IMR-90 (cell line): ENCODE measurements around the gene FRMD5. TPM values are rescaled to one million over a fixed set of nuclear protein-coding genes. Genes with fewer than 3 reads are reported as not detected.

Experiments
- ATAC-seq: fragments of 200-7000 bp; cut with Tn5 transposase; 2 replicates; pipeline ENCODE4 v1.9.1; 2020; ENCODE audit warnings: low read depth, mild to moderate bottlenecking, moderate library complexity
- BruUV-seq: library from RNA; stranded (reverse); fragments of 400-500 nt; replicated peaks from 2 replicates; lab custom pipeline; 2021; lab: Mats Ljungman, UMichigan
- CTCF ChIA-PET: fragments of 300-600 bp; formaldehyde crosslinking; extraction: SDS; loops from one replicate; lab custom pipeline; 2021; ENCODE audit warnings: antibody characterized with exemption; lab: Yijun Ruan, JAX
- POLR2A ChIA-PET: fragments of 300-600 bp; sonication (Branson Sonifier 250); formaldehyde crosslinking; loops from one replicate; lab custom pipeline; 2022; ENCODE audit warnings: antibody characterized with exemption; ENCODE audit not compliant: unreplicated experiment; lab: Charles Lee
- DNase-seq: peaks from one replicate; pipeline ENCODE4 v3.0.0; 2013
- H2AFZ ChIP-seq: replicated peaks from 2 replicates; pipeline ENCODE3; 2013; ENCODE audit warnings: low read length, mild to moderate bottlenecking; ENCODE audit not compliant: poor library complexity
- H2AK5ac ChIP-seq: 2 replicates; pipeline ENCODE4 v1.6.1; 2013; ENCODE audit warnings: low read depth, low read length, inconsistent platforms
- H2AK9ac ChIP-seq: replicated peaks from 2 replicates; pipeline ENCODE3; 2013; ENCODE audit warnings: mild to moderate bottlenecking, low read depth, low read length, moderate library complexity; ENCODE audit not compliant: poor library complexity
- H2BK120ac ChIP-seq: 2 replicates; pipeline ENCODE4 v1.6.1; 2013; ENCODE audit warnings: low read depth, low read length, inconsistent platforms
- H2BK15ac ChIP-seq: 3 replicates; pipeline ENCODE4 v1.6.1; 2013; ENCODE audit warnings: low read depth, low read length, inconsistent platforms
- H2BK20ac ChIP-seq: 2 replicates; pipeline ENCODE4 v1.6.1; 2013; ENCODE audit warnings: low read depth, mild to moderate bottlenecking, inconsistent platforms, low read length, moderate library complexity
- H2BK5ac ChIP-seq: 2 replicates; pipeline ENCODE4 v1.6.1; 2013; ENCODE audit warnings: mild to moderate bottlenecking, low read depth, low read length, inconsistent platforms; ENCODE audit not compliant: poor library complexity, severe bottlenecking
- H3K14ac ChIP-seq: replicated peaks from 2 replicates; pipeline ENCODE4 v1.6.1; 2013; ENCODE audit warnings: low read depth, low read length, inconsistent platforms
- H3K18ac ChIP-seq: 2 replicates; pipeline ENCODE4 v1.6.1; 2013; ENCODE audit warnings: low read depth, low read length, control low read depth
- H3K23ac ChIP-seq: 2 replicates; pipeline ENCODE4 v1.6.1; 2013; ENCODE audit warnings: low read depth, low read length, inconsistent platforms
- H3K27ac ChIP-seq: 2 replicates; pipeline ENCODE4 v1.5.1; 2013; ENCODE audit warnings: mild to moderate bottlenecking, control low read depth, low read length; ENCODE audit not compliant: insufficient read depth
- H3K27me3 ChIP-seq: 2 replicates; pipeline ENCODE4 v1.6.1; 2013; ENCODE audit warnings: low read length; ENCODE audit not compliant: control insufficient read depth, insufficient read depth
- H3K36me3 ChIP-seq: 2 replicates; pipeline ENCODE4 v1.6.1; 2013; ENCODE audit warnings: low read length, mixed read lengths; ENCODE audit not compliant: control insufficient read depth, insufficient read depth
- H3K4ac ChIP-seq: 2 replicates; pipeline ENCODE4 v1.6.1; 2013; ENCODE audit warnings: low read depth, low read length, inconsistent platforms
- H3K4me1 ChIP-seq: 2 replicates; pipeline ENCODE4 v1.6.1; 2013; ENCODE audit warnings: low read length, mixed read lengths; ENCODE audit not compliant: control insufficient read depth, insufficient read depth
- H3K4me2 ChIP-seq: 2 replicates; pipeline ENCODE4 v1.6.1; 2013; ENCODE audit warnings: low read depth, mild to moderate bottlenecking, control low read depth, low read length, moderate library complexity
- H3K4me3 ChIP-seq: 2 replicates; pipeline ENCODE4 v1.5.1; 2013; ENCODE audit warnings: low read depth, mild to moderate bottlenecking, control low read depth, low read length, moderate library complexity; ENCODE audit not compliant: insufficient read depth
- H3K56ac ChIP-seq: 2 replicates; pipeline ENCODE4 v1.6.1; 2013; ENCODE audit warnings: low read length, inconsistent platforms; ENCODE audit not compliant: insufficient read depth; ENCODE audit errors: extremely low read depth
- H3K79me1 ChIP-seq, 2 experiments: 2 replicates each; pipeline ENCODE4 v1.6.1; 2013; ENCODE audit warnings: low read length in 2 of 2, inconsistent platforms in 1 of 2, low read depth in 1 of 2
- H3K9ac ChIP-seq: 2 replicates; pipeline ENCODE4 v1.6.1; 2013; ENCODE audit warnings: low read depth, low read length, control low read depth
- H3K9me1 ChIP-seq: 2 replicates; pipeline ENCODE4 v1.6.1; 2013; ENCODE audit warnings: low read length, inconsistent platforms; ENCODE audit not compliant: insufficient read depth
- H3K9me3 ChIP-seq: 2 replicates; pipeline ENCODE4 v1.6.1; 2013; ENCODE audit warnings: low read length; ENCODE audit not compliant: control insufficient read depth, insufficient read depth
- H4K20me1 ChIP-seq: 2 replicates; pipeline ENCODE4 v1.6.1; 2013; ENCODE audit warnings: low read length, inconsistent platforms; ENCODE audit not compliant: insufficient read depth
- H4K5ac ChIP-seq: 2 replicates; pipeline ENCODE4 v1.6.1; 2013; ENCODE audit warnings: mild to moderate bottlenecking, low read depth, low read length, control low read depth
- H4K8ac ChIP-seq, 2 experiments: 2 replicates each; pipeline ENCODE4 v1.6.1; 2013; ENCODE audit warnings: low read depth in 2 of 2, low read length in 2 of 2, control low read depth in 1 of 2, inconsistent platforms in 1 of 2
- H4K91ac ChIP-seq: 2 replicates; pipeline ENCODE4 v1.6.1; 2013; ENCODE audit warnings: low read depth, low read length, inconsistent platforms; ENCODE audit not compliant: insufficient read depth
- CHD1 ChIP-seq: IDR thresholded peaks from 2 replicates; pipeline ENCODE4 v1.6.1; 2012; ENCODE audit warnings: low read depth, low read length, improper control_type of control experiment
- CTCF ChIP-seq: conservative IDR thresholded peaks from 2 replicates; pipeline ENCODE4 v1.5.1; 2012; ENCODE audit warnings: mild to moderate bottlenecking, low read depth, low read length, improper control_type of control experiment
- ELK1 ChIP-seq: fragments of 150-350 bp; IDR thresholded peaks from 2 replicates; pipeline ENCODE4 v1.6.1; 2016; ENCODE audit warnings: low read depth, mild to moderate bottlenecking, low read length, moderate library complexity, borderline replicate concordance
- MAFK ChIP-seq: IDR thresholded peaks from 2 replicates; pipeline ENCODE4 v1.6.1; 2012; ENCODE audit warnings: low read depth, low read length, improper control_type of control experiment
- MAZ ChIP-seq: IDR thresholded peaks from 2 replicates; pipeline ENCODE4 v1.6.1; 2012; ENCODE audit warnings: low read depth, mild to moderate bottlenecking, low read length, improper control_type of control experiment, moderate library complexity, borderline replicate concordance
- NFE2L2 ChIP-seq: fragments of 150-350 bp; IDR thresholded peaks from 2 replicates; pipeline ENCODE4 v1.6.1; 2016; ENCODE audit warnings: low read depth, mild to moderate bottlenecking, low read length
- RAD21 ChIP-seq: IDR thresholded peaks from 2 replicates; pipeline ENCODE4 v1.6.1; 2012; ENCODE audit warnings: low read length, improper control_type of control experiment
- RCOR1 ChIP-seq: IDR thresholded peaks from 2 replicates; pipeline ENCODE4 v1.6.1; 2012; ENCODE audit warnings: mild to moderate bottlenecking, low read length, improper control_type of control experiment; ENCODE audit not compliant: insufficient replicate concordance
- RFX5 ChIP-seq: IDR thresholded peaks from 2 replicates; pipeline ENCODE4 v1.8.0; 2012; ENCODE audit warnings: low read depth, mild to moderate bottlenecking, low read length, moderate library complexity
- SMC3 ChIP-seq: fragments of 150-350 bp; IDR thresholded peaks from 2 replicates; pipeline ENCODE4 v1.6.1; 2016; ENCODE audit warnings: low read depth, mild to moderate bottlenecking, antibody characterized with exemption, low read length, moderate library complexity
- USF2 ChIP-seq: fragments of 150-350 bp; IDR thresholded peaks from 2 replicates; pipeline ENCODE4 v1.6.1; 2017; ENCODE audit warnings: mild to moderate bottlenecking, antibody characterized with exemption, low read length, low read depth
- WGBS, 2 experiments: methylation state at CpG; one replicate each; pipeline versions ENCODE4 v1.1.5 to v1.1.7; 2013; ENCODE audit warnings: missing lambda C conversion rate in 2 of 2; ENCODE audit not compliant: insufficient read length in 1 of 2; ENCODE audit errors: extremely low coverage in 2 of 2; 5-methylcytosine and 5-hydroxymethylcytosine counted together
- dilution Hi-C: fragments of 300-500 bp; cut with HindIII; formaldehyde crosslinking; loops from one replicate; pipeline ENCODE4 v1.14.3; 2018; ENCODE audit warnings: low sequenced_read_pairs; ENCODE audit not compliant: unreplicated experiment
- in situ Hi-C: fragments of 300-500 bp; cut with MboI; formaldehyde crosslinking; loops from 3 replicates; pipeline ENCODE4 v1.14.3; 2019; ENCODE audit warnings: low sequenced_read_pairs, inconsistent platforms, mixed read lengths
- intact Hi-C: fragments of 100-400 bp; cut with micrococcal nuclease; formaldehyde crosslinking; loops from 2 replicates; pipeline ENCODE4 v1.10.0; 2022
- polyA plus RNA-seq, 3 experiments: library from polyadenylated mRNA; depleted of rRNA; stranded (reverse); fragments of >200 nt; gene quantifications; 2 replicates each; pipeline ENCODE4 v1.2.3, GENCODE V29; 2012; ENCODE audit warnings: low replicate concordance in 1 of 3
- total RNA-seq: library from RNA; depleted of rRNA; stranded (reverse); fragments of >200 nt; gene quantifications from 2 replicates; pipeline ENCODE4 v1.2.3, GENCODE V29; 2012

The FRMD5 gene
- total and polyA plus RNA-seq, 2 of the 4 experiments (the other 2 are of a cell fraction) = 4.1 to 5.4 TPM

GRCh38 chr15:44102675-44103254, 92.3 kb downstream of the FRMD5 start (continued):
- TF ChIP-seq CHD1 = no peak

GRCh38 chr15:44101944-44102343, 93.1 kb downstream of the FRMD5 start:
- dilution Hi-C loops (no loop called here), in situ Hi-C loops (no loop called here), intact Hi-C loops (loop anchor here (10.0 kb wide), 1 partner anchor 93 kb away; the partner anchor contains the start of gene FRMD5)
- Histone ChIP-seq H2AFZ (no peak overlapping the region), H3K4me1 (peaks cover 13% of the 10 kb centered on the region), H3K9ac (no peak overlapping the region), H2BK15ac (peak overlapping the region; percentile 20; the same call in 1 of the 3 replicates), H3K27ac (peak overlapping the region; percentile 19; the same call in 1 of the 2 replicates), H4K5ac (no peak overlapping the region), H3K23ac (peak overlapping the region; percentile 54; the same call in 1 of the 2 replicates), H3K14ac (peak overlapping the region; percentile 42; the same call in 1 of the 2 replicates), H4K20me1 (no peaks in the 10 kb centered on the region; the same call in 1 of the 2 replicates), H3K4me3 (no peak overlapping the region), H3K4me2 (peak overlapping the region; percentile 32; the same call in 1 of the 2 replicates), H3K79me1 (peaks cover 0 to 14% of the 10 kb centered on the region in 2 experiments; a peak in 2 of 4 replicates), H3K36me3 (no peaks in the 10 kb centered on the region), H2BK120ac (peak overlapping the region; percentile 80), H2BK20ac (peak overlapping the region; percentile 82), H3K4ac (peak overlapping the region; percentile 81; the same call in 1 of the 2 replicates), H3K27me3 (no peaks in the 10 kb centered on the region), H2AK5ac (peak overlapping the region; percentile 35; the same call in 1 of the 2 replicates), H3K9me3 (no peaks in the 10 kb centered on the region), H2BK5ac (peak overlapping the region; percentile 53), H3K56ac (no peak overlapping the region; the same call in 1 of the 2 replicates), H3K9me1 (no peaks in the 10 kb centered on the region; the same call in none of the 2 replicates), H4K8ac (peak overlapping the region in 1 of 2 experiments; percentile 52; a peak in 2 of 4 replicates), H3K18ac (peak overlapping the region; percentile 60; the same call in 1 of the 2 replicates), H2AK9ac (no peak overlapping the region), H4K91ac (peak overlapping the region; percentile 14; the same call in 1 of the 2 replicates)
- POLR2A ChIA-PET = no interaction called here
- WGBS, 2 experiments = no CpG with 5 or more reads among the region's 1 CpG
- ATAC-seq = peak; percentile 43
- peak; percentile 52 for DNase-seq
- no TSS peak for BruUV-seq
- CTCF ChIA-PET = no interaction called here
- no peak for TF ChIP-seq RCOR1
- no peak for TF ChIP-seq ELK1
- no peak for TF ChIP-seq NFE2L2
- TF ChIP-seq USF2 = no peak
- no peak for TF ChIP-seq CTCF
- no peak for TF ChIP-seq RFX5
- no peak for TF ChIP-seq MAZ
- no peak for TF ChIP-seq MAFK
- TF ChIP-seq SMC3 = no peak
- no peak for TF ChIP-seq RAD21
- no peak for TF ChIP-seq CHD1
